H1 (cell line): ENCODE data around the gene INPP4B. TPM values are rescaled to one million over a fixed set of nuclear protein-coding genes. Genes with fewer than 3 reads are reported as not detected.

ENCODE experiments used
- CTCF ChIA-PET: fragments of 300-600 bp; sonication (Branson Sonifier 250); formaldehyde crosslinking; loops from one replicate; lab custom pipeline; 2021; ENCODE audit not compliant: partially characterized antibody; lab: Charles Lee
- POLR2A ChIA-PET: fragments of 300-600 bp; sonication (Branson Sonifier 250); formaldehyde crosslinking; loops from one replicate; lab custom pipeline; 2021; ENCODE audit warnings: inconsistent platforms; ENCODE audit not compliant: partially characterized antibody; lab: Charles Lee
- DNase-seq, 2 experiments: peaks; one replicate each; pipeline versions ENCODE4 v3.0.0 to v3.0.0-alpha.2; 2010 to 2022; ENCODE audit warnings: low spot score in 2 of 2, low read depth in 1 of 2, mixed read lengths in 1 of 2
- FAIRE-seq: peaks from 2 replicates; lab custom pipeline; 2011; peaks lifted over from hg19 to GRCh38; lab: Jason Lieb, UNC
- H2AFZ ChIP-seq: 2 replicates; pipeline ENCODE4 v1.8.1; 2012; ENCODE audit warnings: low read length, inconsistent platforms
- H2AK5ac ChIP-seq: 2 replicates; pipeline ENCODE4 v1.6.1; 2013; ENCODE audit warnings: low read depth, low read length
- H2BK120ac ChIP-seq: replicated peaks from 2 replicates; pipeline ENCODE3; 2013; ENCODE audit warnings: low read depth, low read length, inconsistent platforms
- H2BK12ac ChIP-seq: 2 replicates; pipeline ENCODE4 v1.6.1; 2013; ENCODE audit warnings: low read depth, low read length
- H2BK15ac ChIP-seq: 2 replicates; pipeline ENCODE4 v1.6.1; 2013; ENCODE audit warnings: low read length
- H2BK20ac ChIP-seq: 2 replicates; pipeline ENCODE4 v1.6.1; 2013; ENCODE audit warnings: low read length
- H2BK5ac ChIP-seq: 2 replicates; pipeline ENCODE4 v1.6.1; 2013; ENCODE audit warnings: low read depth, low read length
- H3K14ac ChIP-seq: 2 replicates; pipeline ENCODE4 v1.6.1; 2013; ENCODE audit warnings: inconsistent platforms; ENCODE audit not compliant: insufficient read length
- H3K18ac ChIP-seq: 2 replicates; pipeline ENCODE4 v1.6.1; 2013; ENCODE audit warnings: low read length; ENCODE audit errors: extremely low read depth
- H3K23ac ChIP-seq: 2 replicates; pipeline ENCODE4 v1.6.1; 2013; ENCODE audit warnings: inconsistent platforms; ENCODE audit not compliant: insufficient read length
- H3K23me2 ChIP-seq: 2 replicates; pipeline ENCODE4 v1.6.1; 2013; ENCODE audit warnings: low read depth, low read length
- H3K27ac ChIP-seq: 2 replicates; pipeline ENCODE4 v1.6.1; 2011; ENCODE audit warnings: low read depth, low read length, inconsistent platforms
- H3K27me3 ChIP-seq, 4 experiments: replicated peaks in 1 of 4; 1 replicate in 1 of 4; 2 replicates in 3 of 4; pipeline versions ENCODE4 v1.6.1 to v1.8.1; 2011 to 2013; ENCODE audit warnings: low read length in 3 of 4, mild to moderate bottlenecking in 3 of 4, inconsistent platforms in 2 of 4, mixed read lengths in 2 of 4, moderate library complexity in 1 of 4; ENCODE audit not compliant: control insufficient read depth in 3 of 4, insufficient read depth in 3 of 4; ENCODE audit errors: extremely low read depth in 1 of 4
- H3K36me3 ChIP-seq, 4 experiments: 2 replicates each; pipeline versions ENCODE4 v1.6.1 to v1.8.1; 2011 to 2013; ENCODE audit warnings: mild to moderate bottlenecking in 4 of 4, low read length in 3 of 4, moderate library complexity in 2 of 4, control low read depth in 1 of 4, inconsistent platforms in 1 of 4; ENCODE audit not compliant: insufficient read depth in 4 of 4, control insufficient read depth in 2 of 4
- H3K4ac ChIP-seq: replicated peaks from 2 replicates; pipeline ENCODE3; 2013; ENCODE audit warnings: low read length, low read depth, mixed read lengths, inconsistent platforms; ENCODE audit not compliant: insufficient read length
- H3K4me1 ChIP-seq, 4 experiments: replicated peaks in 1 of 4; 1 replicate in 1 of 4; 2 replicates in 3 of 4; pipeline versions ENCODE4 v1.6.1 to v1.8.1; 2011 to 2013; ENCODE audit warnings: low read length in 3 of 4, inconsistent platforms in 2 of 4, mixed read lengths in 1 of 4; ENCODE audit not compliant: insufficient read depth in 4 of 4, control insufficient read depth in 3 of 4
- H3K4me2 ChIP-seq, 2 experiments: 2 replicates each; pipeline versions ENCODE4 v1.6.1 to v1.8.1; 2011 to 2013; ENCODE audit warnings: low read depth in 2 of 2, low read length in 2 of 2, control low read depth in 1 of 2, inconsistent platforms in 1 of 2, mild to moderate bottlenecking in 1 of 2; ENCODE audit not compliant: insufficient read depth in 1 of 2
- H3K4me3 ChIP-seq, 4 experiments: fragments of 200-600, 300-600 bp in 1 of 4; sonication (generic), shearing (Covaris generic), sonication (Bioruptor Twin) in 1 of 4; 2 replicates each; pipeline versions ENCODE4 v1.5.1 to v1.8.1; 2011 to 2016; ENCODE audit warnings: low read length in 4 of 4, low read depth in 3 of 4, control low read depth in 2 of 4, inconsistent platforms in 2 of 4, mild to moderate bottlenecking in 2 of 4, mixed read lengths in 1 of 4, moderate library complexity in 1 of 4; ENCODE audit not compliant: insufficient read depth in 2 of 4; ENCODE audit errors: extremely low read depth in 1 of 4
- H3K56ac ChIP-seq: replicated peaks from 2 replicates; pipeline ENCODE3; 2013; ENCODE audit warnings: low read depth, mild to moderate bottlenecking, mixed read lengths, low read length, inconsistent platforms; ENCODE audit not compliant: insufficient read length
- H3K79me1 ChIP-seq: 2 replicates; pipeline ENCODE4 v1.6.1; 2013; ENCODE audit warnings: low read depth, low read length, control low read depth
- H3K79me2 ChIP-seq, 2 experiments: 2 replicates each; pipeline versions ENCODE4 v1.6.1 to v1.8.1; 2012 to 2013; ENCODE audit warnings: low read length in 2 of 2, mild to moderate bottlenecking in 2 of 2, inconsistent platforms in 1 of 2; ENCODE audit not compliant: insufficient read depth in 2 of 2, control insufficient read depth in 1 of 2
- H3K9ac ChIP-seq, 4 experiments: replicated peaks in 1 of 4; 1 replicate in 1 of 4; 2 replicates in 3 of 4; pipeline versions ENCODE4 v1.6.1 to v1.8.1; 2011 to 2013; ENCODE audit warnings: low read depth in 3 of 4, low read length in 3 of 4, control low read depth in 2 of 4, mild to moderate bottlenecking in 2 of 4, moderate library complexity in 2 of 4, inconsistent platforms in 1 of 4; ENCODE audit errors: extremely low read depth in 1 of 4
- H3K9me3 ChIP-seq, 2 experiments: 2 replicates each; pipeline versions ENCODE4 v1.6.1 to v1.8.1; 2012 to 2013; ENCODE audit warnings: mild to moderate bottlenecking in 2 of 2, moderate library complexity in 2 of 2, control low read depth in 1 of 2, inconsistent platforms in 1 of 2, low read depth in 1 of 2, low read length in 1 of 2, mixed read lengths in 1 of 2; ENCODE audit not compliant: insufficient read depth in 2 of 2
- H4K20me1 ChIP-seq, 2 experiments: replicated peaks in 1 of 2; 2 replicates each; pipeline versions ENCODE3 to v1.8.1; 2011 to 2013; ENCODE audit warnings: inconsistent platforms in 2 of 2, low read length in 2 of 2, mild to moderate bottlenecking in 1 of 2; ENCODE audit not compliant: insufficient read depth in 2 of 2, control insufficient read depth in 1 of 2
- H4K5ac ChIP-seq: 2 replicates; pipeline ENCODE4 v1.6.1; 2013; ENCODE audit warnings: low read length, low read depth, mixed read lengths, inconsistent platforms; ENCODE audit not compliant: insufficient read length
- H4K8ac ChIP-seq: 2 replicates; pipeline ENCODE4 v1.8.0; 2013; ENCODE audit warnings: mild to moderate bottlenecking, moderate library complexity, low read length, inconsistent platforms; ENCODE audit not compliant: insufficient read depth; ENCODE audit errors: extremely low read depth
- H4K91ac ChIP-seq: replicated peaks from 2 replicates; pipeline ENCODE3; 2013; ENCODE audit warnings: low read length, mixed read lengths, inconsistent platforms; ENCODE audit not compliant: insufficient read length
- BRCA1 ChIP-seq: IDR thresholded peaks from 2 replicates; pipeline ENCODE4 v1.6.1; 2012; ENCODE audit warnings: low read depth, low read length, improper control_type of control experiment
- CTCF ChIP-seq, 3 experiments: IDR thresholded peaks; 1 replicate in 2 of 3; 2 replicates in 1 of 3; pipeline versions ENCODE4 v1.5.1 to v1.6.1; 2011; ENCODE audit warnings: low read length in 3 of 3, mild to moderate bottlenecking in 3 of 3, inconsistent platforms in 2 of 3, low read depth in 1 of 3, moderate library complexity in 1 of 3; ENCODE audit not compliant: insufficient read depth in 1 of 3; ENCODE audit errors: control extremely low read depth in 1 of 3
- EP300 ChIP-seq, 2 experiments: IDR thresholded peaks; 1 replicate in 1 of 2; 2 replicates in 1 of 2; pipeline ENCODE4 v1.6.1; 2011 to 2012; ENCODE audit warnings: low read depth in 2 of 2, low read length in 2 of 2, mild to moderate bottlenecking in 2 of 2, borderline replicate concordance in 1 of 2, inconsistent platforms in 1 of 2, moderate library complexity in 1 of 2
- JUN ChIP-seq: IDR thresholded peaks from 2 replicates; pipeline ENCODE4 v1.6.1; 2011; ENCODE audit warnings: low read depth, mild to moderate bottlenecking, improper control_type of control experiment, low read length
- MAFK ChIP-seq: IDR thresholded peaks from 2 replicates; pipeline ENCODE4 v1.6.1; 2012; ENCODE audit warnings: low read depth, mild to moderate bottlenecking, improper control_type of control experiment, low read length
- POLR2A ChIP-seq, 2 experiments: IDR thresholded peaks; 1 replicate in 1 of 2; 2 replicates in 1 of 2; pipeline ENCODE4 v1.6.1; 2011; ENCODE audit warnings: low read depth in 2 of 2, low read length in 2 of 2, mild to moderate bottlenecking in 2 of 2; ENCODE audit errors: control extremely low read depth in 1 of 2
- RAD21 ChIP-seq, 2 experiments: IDR thresholded peaks in 1 of 2; conservative IDR thresholded peaks in 1 of 2; 2 replicates each; pipeline ENCODE4 v1.6.1; 2011; ENCODE audit warnings: low read depth in 2 of 2, low read length in 2 of 2, improper control_type of control experiment in 1 of 2, inconsistent platforms in 1 of 2, mild to moderate bottlenecking in 1 of 2, moderate library complexity in 1 of 2
- SP2 ChIP-seq: IDR thresholded peaks from 2 replicates; pipeline ENCODE4 v1.6.1; 2012; ENCODE audit warnings: mild to moderate bottlenecking, low read length, inconsistent platforms
- SP4 ChIP-seq: IDR thresholded peaks from 2 replicates; pipeline ENCODE4 v1.6.1; 2012; ENCODE audit warnings: low read length, inconsistent platforms
- SRF ChIP-seq: IDR thresholded peaks from 2 replicates; pipeline ENCODE4 v1.6.1; 2011; ENCODE audit warnings: mild to moderate bottlenecking, low read depth, low read length, moderate library complexity
- WGBS, 2 experiments: shearing (Covaris generic) in 1 of 2; methylation state at CpG; one replicate each; pipeline versions ENCODE4 v1.1.6 to v1.1.7; 2013 to 2015; ENCODE audit warnings: low lambda C conversion rate in 2 of 2, mixed read lengths in 2 of 2, inconsistent platforms in 1 of 2, low coverage in 1 of 2, missing lambda C conversion rate in 1 of 2; ENCODE audit not compliant: insufficient replicate concordance in 2 of 2, insufficient coverage in 1 of 2, insufficient read length in 1 of 2; ENCODE audit errors: extremely low coverage in 1 of 2, missing lambda C conversion rate in 1 of 2; 5-methylcytosine and 5-hydroxymethylcytosine counted together
- polyA plus RNA-seq, 7 experiments: library from polyadenylated mRNA; depleted of rRNA in 3 of 7; stranded (reverse) in 5 of 7; unstranded in 2 of 7; fragments of >200 nt in 5 of 7; fragments of 200-250 nt in 2 of 7; gene quantifications; 1 replicate in 5 of 7; 2 replicates in 1 of 7; 4 replicates in 1 of 7; pipeline versions ENCODE4 v1.2.1 to v1.2.3, GENCODE V29; 2011 to 2013; ENCODE audit warnings: missing spikeins in 2 of 7, mixed read lengths in 2 of 7
- total RNA-seq: library from RNA; stranded (reverse); fragmentation: NEBNext Ultra II Directional; extraction: Animal tissue kit (Norgen Biotek cat#: 25700); gene quantifications from 2 replicates; pipeline ENCODE4 v1.2.1, GENCODE V29; 2021

The INPP4B gene
- total and polyA plus RNA-seq, 2 of the 8 experiments (the other 6 are each of a cell fraction or from before 2014, with no cell fraction given): 0.11 to 0.54 TPM

- Histone ChIP-seq H4K20me1 (no peaks in the 10 kb centered on the region), H4K5ac (no peak overlapping the region), H3K4ac (no peak overlapping the region), H3K18ac (no peak overlapping the region), H3K4me3 (no peak overlapping the region), H2BK15ac (no peak overlapping the region), H2BK12ac (no peak overlapping the region), H3K79me1 (no peaks in the 10 kb centered on the region), H3K23ac (no peak overlapping the region), H3K79me2 (no peaks in the 10 kb centered on the region), H2AK5ac (no peak overlapping the region), H3K14ac (no peak overlapping the region), H3K36me3 (no peaks in the 10 kb centered on the region), H4K8ac (no peak overlapping the region), H3K27ac (no peak overlapping the region), H3K4me2 (no peak overlapping the region), H3K27me3 (no peaks in the 10 kb centered on the region), H3K23me2 (no peaks in the 10 kb centered on the region), H2BK120ac (no peak overlapping the region), H3K9me3 (no peaks in the 10 kb centered on the region), H3K56ac (no peak overlapping the region), H4K91ac (no peak overlapping the region), H3K4me1 (no peaks in the 10 kb centered on the region), H2BK20ac (no peak overlapping the region), H2AFZ (0 out of 2 replicates have a peak overlapping the region, but pooled peaks have one; percentile 23), H2BK5ac (no peak overlapping the region), H3K9ac (no peak overlapping the region)
- ChIA-PET CTCF (interaction anchor here (1.2 kb wide), 1 partner anchor 49 kb away, joined by 3 read pairs; no protein-coding TSS in a partner anchor), POLR2A (no interaction called here)
- 87% methylated on average over 4 of the region's 4 CpGs; no CpG with 5 or more reads in 1 of the 2 experiments for WGBS, 2 experiments
- FAIRE-seq (no peak), DNase-seq (no peak)
- TF ChIP-seq JUN (no peak), MAFK (no peak), SP4 (no peak), BRCA1 (no peak), SRF (no peak), RAD21 (IDR thresholded peaks at IDR 0.05 in 1 of 2, conservative IDR thresholded peaks at IDR 0.05 in 1 of 2; ENCODE audit: low read depth in 2 of 2, low read length in 2 of 2) (no peak), CTCF (IDR thresholded peaks at IDR 0.05; ENCODE audit: control extremely low read depth in 1 of 3, insufficient read depth in 1 of 3, low read depth in 1 of 3, low read length in 3 of 3) (no peak), SP2 (no peak), EP300 (IDR thresholded peaks at IDR 0.05; ENCODE audit: borderline replicate concordance in 1 of 2, low read depth in 2 of 2, low read length in 2 of 2) (no peak), POLR2A (IDR thresholded peaks at IDR 0.05; ENCODE audit: control extremely low read depth in 1 of 2, low read depth in 2 of 2, low read length in 2 of 2) (no peak)
These were observed 515.0 kb downstream of the INPP4B start for GRCh38 chr4:142331132-142331531.
